ENCODE measurements around the gene GRIA4. TPM values are rescaled to one million over a fixed set of nuclear protein-coding genes. Genes with fewer than 3 reads are reported as not detected.

GRIA4 gene
- total and polyA plus RNA-seq, 11 donors = 0.45 TPM; not detected in 10

GRCh38 chr11:105840391-105840790 is 230.5 kb downstream of the GRIA4 start:
- no peak for ATAC-seq
- H3K4me3 ChIP-seq = no peak overlapping the region
- intact Hi-C loops (cut with DNase I) = no loop called here
- no peaks in the 10 kb centered on the region for H3K9me3 ChIP-seq
- TF ChIP-seq CTCF (IDR thresholded peaks at IDR 0.05) = no peak
- no peak for TF ChIP-seq POLR2A (IDR thresholded peaks at IDR 0.05)
- 75 to 78% (median 77%) methylated on average over 4 of the region's 4 CpGs for WGBS, 4 donors
- H3K4me1 ChIP-seq = no peaks in the 10 kb centered on the region
- no peaks in the 10 kb centered on the region for H3K27me3 ChIP-seq
- DNase-seq = no peak
- H3K27ac ChIP-seq = no peak overlapping the region
- no peaks in the 10 kb centered on the region for H3K36me3 ChIP-seq

- TF ChIP-seq POLR2A (IDR thresholded peaks at IDR 0.05) (no peak), CTCF (IDR thresholded peaks at IDR 0.05) (no peak)
- H3K27me3 ChIP-seq = no peaks in the 10 kb centered on the region
- intact Hi-C loops (cut with DNase I) = no loop called here
- DNase-seq = no peak
- H3K27ac ChIP-seq = no peak overlapping the region
- 65 to 76% (median 70%) methylated on average over 3 of the region's 3 CpGs for WGBS, 4 donors
- H3K4me1 ChIP-seq = no peaks in the 10 kb centered on the region
- H3K9me3 ChIP-seq = no peaks in the 10 kb centered on the region
- ATAC-seq = no peak
- H3K4me3 ChIP-seq = no peak overlapping the region
- H3K36me3 ChIP-seq = no peaks in the 10 kb centered on the region
Measured at GRCh38 chr11:105852403-105852802, 242.5 kb downstream of the GRIA4 start.

DNA sequence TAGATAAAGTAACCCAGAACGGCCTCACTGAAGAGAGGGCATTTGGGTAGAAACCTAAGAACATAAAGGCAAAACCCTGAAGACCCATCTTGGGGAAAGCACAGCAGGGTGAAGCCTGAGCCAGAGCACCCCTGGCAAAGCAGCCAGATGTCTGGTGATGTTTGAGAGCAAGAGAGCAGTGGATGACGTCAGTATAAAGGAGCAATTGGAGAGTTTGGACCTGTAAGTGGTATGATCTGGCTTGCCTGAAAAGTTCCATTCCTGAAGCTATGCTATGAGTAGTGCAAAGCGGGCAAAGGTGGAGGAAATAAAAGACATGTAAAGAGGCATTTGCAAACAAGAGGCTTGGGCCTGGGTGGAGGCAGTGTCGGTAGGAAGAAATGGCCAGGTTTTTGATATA is 244.4 kb downstream of the GRIA4 start:
- H3K27ac ChIP-seq = no peak overlapping the region
- WGBS, 4 donors = 77 to 86% (median 84%) methylated on average over 4 of the region's 4 CpGs
- no peak for TF ChIP-seq CTCF (IDR thresholded peaks at IDR 0.05)
- no peak for TF ChIP-seq POLR2A (IDR thresholded peaks at IDR 0.05)
- no peak for DNase-seq
- no peaks in the 10 kb centered on the region for H3K9me3 ChIP-seq
- no peaks in the 10 kb centered on the region for H3K27me3 ChIP-seq
- H3K4me1 ChIP-seq = no peaks in the 10 kb centered on the region
- intact Hi-C loops (cut with DNase I) = no loop called here
- no peak overlapping the region for H3K4me3 ChIP-seq
- no peaks in the 10 kb centered on the region for H3K36me3 ChIP-seq
- no peak for ATAC-seq

DNA sequence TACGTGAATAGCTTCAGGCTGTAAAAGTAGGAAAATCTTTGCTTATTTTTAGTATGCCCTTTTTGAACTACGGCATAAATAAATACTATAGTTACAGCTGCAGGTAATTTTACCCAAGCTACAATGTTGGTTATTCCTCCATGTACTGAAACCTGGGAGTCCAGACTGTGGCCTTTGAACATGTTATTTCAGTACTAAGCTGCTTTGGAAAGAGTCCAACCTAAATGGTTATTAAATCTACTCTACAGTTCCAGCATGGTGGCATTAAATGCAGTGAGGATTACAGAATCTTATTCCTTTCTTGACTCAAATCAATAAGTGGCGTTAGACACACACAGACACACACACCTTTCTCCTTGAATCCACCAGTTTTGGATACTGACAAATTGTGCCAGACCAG is 247.1 kb downstream of the GRIA4 start:
- no peaks in the 10 kb centered on the region for H3K36me3 ChIP-seq

More for the DNA sequence above, 247.1 kb downstream of the GRIA4 start:
- ATAC-seq (no peak), DNase-seq (no peak)
- Histone ChIP-seq H3K27ac (no peak overlapping the region), H3K4me1 (no peaks in the 10 kb centered on the region), H3K27me3 (no peaks in the 10 kb centered on the region), H3K9me3 (no peaks in the 10 kb centered on the region), H3K4me3 (no peak overlapping the region)
- intact Hi-C loops (cut with DNase I) = no loop called here
- TF ChIP-seq POLR2A (IDR thresholded peaks at IDR 0.05) = no peak
- TF ChIP-seq CTCF (IDR thresholded peaks at IDR 0.05) = no peak
- 80 to 90% (median 88%) methylated on average over 3 of the region's 3 CpGs for WGBS, 4 donors

Data from heart left ventricle (tissue), 16 donors.